Skeletal muscle cell (primary cell): Measurements from ENCODE around the gene BIVM.

Experiments used
- DNase-seq: peaks from one replicate; pipeline ENCODE4 v3.0.0-alpha.2; 2010; ENCODE audit warnings: low read depth
- H3K4me3 ChIP-seq: 2 replicates; pipeline ENCODE4 v1.5.1; 2011; ENCODE audit warnings: low read depth, mild to moderate bottlenecking, control low read depth, low read length, moderate library complexity

Gene BIVM, protein sequence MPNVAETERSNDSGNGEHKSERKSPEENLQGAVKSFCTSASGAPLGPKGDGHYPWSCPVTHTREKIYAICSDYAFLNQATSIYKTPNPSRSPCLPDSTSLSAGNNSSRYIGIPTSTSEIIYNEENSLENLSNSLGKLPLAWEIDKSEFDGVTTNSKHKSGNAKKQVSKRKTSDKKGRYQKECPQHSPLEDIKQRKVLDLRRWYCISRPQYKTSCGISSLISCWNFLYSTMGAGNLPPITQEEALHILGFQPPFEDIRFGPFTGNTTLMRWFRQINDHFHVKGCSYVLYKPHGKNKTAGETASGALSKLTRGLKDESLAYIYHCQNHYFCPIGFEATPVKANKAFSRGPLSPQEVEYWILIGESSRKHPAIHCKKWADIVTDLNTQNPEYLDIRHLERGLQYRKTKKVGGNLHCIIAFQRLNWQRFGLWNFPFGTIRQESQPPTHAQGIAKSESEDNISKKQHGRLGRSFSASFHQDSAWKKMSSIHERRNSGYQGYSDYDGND

DNA sequence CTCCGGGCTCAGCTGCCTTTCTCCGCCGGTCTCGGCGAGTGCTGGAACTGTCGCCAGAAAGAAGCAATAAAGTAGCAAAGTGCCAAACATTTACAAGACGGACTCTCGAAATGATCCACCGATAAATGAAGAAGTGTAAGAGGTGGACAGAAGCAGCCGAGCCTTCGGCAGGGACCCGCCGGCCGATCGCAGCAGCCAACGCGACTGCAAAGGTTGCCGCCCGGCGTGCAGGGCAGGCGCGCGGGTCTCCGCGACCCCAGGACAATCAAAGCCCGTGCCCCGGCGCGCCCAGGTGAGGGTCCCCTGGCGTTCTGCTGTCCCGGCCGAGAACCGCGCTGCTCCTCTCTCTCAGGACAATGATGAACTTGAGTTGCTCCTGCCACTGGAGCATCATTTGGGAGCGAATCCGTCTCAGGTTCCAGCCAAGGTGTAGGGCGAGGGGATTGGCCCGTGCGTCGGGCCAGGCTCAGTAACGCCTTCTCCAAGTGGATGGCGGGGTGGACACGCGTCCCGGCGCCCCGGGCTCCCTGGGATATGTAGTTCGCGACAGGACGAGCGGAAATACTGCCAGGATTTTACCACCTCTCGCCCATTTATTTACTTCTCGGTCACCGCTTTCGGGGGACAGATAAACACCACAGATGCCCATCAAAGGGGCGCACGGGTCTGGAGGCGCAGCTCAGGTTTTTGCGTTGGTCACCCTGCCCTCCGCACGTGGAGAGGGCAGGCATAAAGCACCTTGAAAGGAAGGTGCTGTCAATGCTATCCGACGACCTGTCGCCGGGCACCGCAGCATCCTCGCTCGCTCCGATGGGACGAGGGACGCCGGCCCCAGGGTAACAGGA is at the start of gene BIVM, which contains the start of gene POGLUT2:
Gene BIVM (plus strand): TSS at position 539 of the 845 bp plus-strand sequence. CDS start 8,149 bp downstream, outside the sequence.
Gene POGLUT2 (minus strand): TSS at position 396 of the 845 bp plus-strand sequence. CDS start 306 bp downstream, at position 90.
- peak; percentile 84 for DNase-seq
- peak within 1 kb of the TSS; percentile 89 for H3K4me3 ChIP-seq

- H3K4me3 ChIP-seq = no peak overlapping the region
- no peak for DNase-seq
Measured at GRCh38 chr13:102751886-102752285, 47.0 kb upstream of the BIVM start.

DNA sequence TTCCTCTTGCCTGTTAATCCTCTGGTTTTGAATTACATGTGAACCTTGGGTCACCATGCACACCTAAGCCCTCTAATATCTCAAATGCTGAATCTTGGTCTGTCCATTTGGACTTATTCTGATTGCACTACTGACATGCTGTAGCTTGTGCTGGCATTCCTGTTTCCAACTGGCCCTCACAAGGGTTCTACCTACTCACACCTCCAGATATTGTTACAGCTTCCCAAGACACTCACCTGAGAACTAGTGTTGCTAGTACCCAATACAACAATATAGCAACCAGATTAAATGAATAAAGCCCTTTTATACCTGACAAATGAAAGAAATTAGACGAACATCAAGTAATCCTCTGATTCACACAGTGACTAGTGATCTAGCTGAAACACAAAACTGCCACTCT is 41.9 kb upstream of the BIVM start:
- no peak for DNase-seq
- H3K4me3 ChIP-seq = no peak overlapping the region

- H3K4me3 ChIP-seq = no peak overlapping the region
- DNase-seq = no peak
Measured at GRCh38 chr13:102758842-102759241, 40.1 kb upstream of the BIVM start.

- no peak for DNase-seq
- H3K4me3 ChIP-seq = no peak overlapping the region
Measured at GRCh38 chr13:102761071-102761470, 37.8 kb upstream of the BIVM start.

GRCh38 chr13:102763741-102764140 is 35.2 kb upstream of the BIVM start:
- no peak for DNase-seq
- no peak overlapping the region for H3K4me3 ChIP-seq

DNA sequence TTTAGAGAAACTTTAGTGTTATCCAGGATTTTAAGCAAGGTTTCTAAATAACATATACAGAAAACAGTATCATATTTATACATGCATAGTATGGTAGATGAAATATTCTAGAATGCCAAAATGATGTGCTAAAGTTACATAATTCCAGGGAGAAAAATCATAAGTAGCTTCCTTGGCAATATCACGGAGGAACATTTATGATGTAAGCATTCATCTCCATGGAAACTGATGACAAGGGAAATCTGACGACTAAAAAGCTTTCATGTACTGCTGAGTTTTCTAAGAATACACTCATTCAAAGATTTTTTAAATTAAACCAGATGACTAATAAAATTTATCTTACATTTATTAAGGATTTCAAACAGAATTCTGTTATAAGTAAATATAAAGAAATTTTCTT is 30.0 kb upstream of the BIVM start:
- DNase-seq = no peak
- no peak overlapping the region for H3K4me3 ChIP-seq

DNA sequence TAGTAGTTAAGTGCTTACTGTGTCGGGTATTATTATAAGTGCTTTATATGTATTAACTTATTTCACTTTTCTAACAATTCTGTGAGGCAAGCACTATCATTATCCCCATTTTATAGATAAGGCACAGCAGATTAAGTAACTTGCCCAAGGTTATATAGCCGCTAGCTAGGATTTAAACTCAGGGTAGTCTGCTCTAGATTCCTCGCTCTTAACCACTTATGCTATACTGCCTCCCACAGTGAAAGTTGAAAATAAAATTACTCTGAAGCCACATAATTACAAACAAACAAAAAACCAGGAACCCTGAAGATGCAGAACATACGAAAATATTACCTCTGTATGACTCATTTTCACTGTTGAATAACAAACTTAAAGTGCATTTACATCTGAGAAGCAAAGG is 29.2 kb upstream of the BIVM start:
- H3K4me3 ChIP-seq = no peak overlapping the region
- no peak for DNase-seq

DNA sequence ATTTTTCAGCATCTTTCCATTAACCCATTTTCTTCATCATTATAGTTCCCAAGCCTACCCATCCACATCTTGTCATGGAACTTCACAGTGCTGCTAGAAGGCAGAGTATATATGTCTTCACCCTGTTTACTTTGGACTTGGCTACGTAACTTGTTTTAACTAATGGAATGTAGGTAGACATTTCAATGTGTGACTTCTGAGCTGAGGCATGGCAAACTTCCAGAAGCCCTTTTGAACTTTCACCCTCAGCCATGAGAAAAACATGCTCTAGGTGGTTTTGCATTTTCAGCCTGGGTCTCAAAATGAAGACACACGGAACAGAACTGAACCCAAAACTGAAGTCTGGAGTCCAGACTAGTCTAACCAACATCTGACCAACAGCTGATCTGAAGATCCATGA is 28.5 kb upstream of the BIVM start:
- no peak overlapping the region for H3K4me3 ChIP-seq
- no peak for DNase-seq

GRCh38 chr13:102771298-102772041 is 27.4 kb upstream of the BIVM start:
- H3K4me3 ChIP-seq = no peak overlapping the region
- DNase-seq = no peak

- no peak for DNase-seq
- no peak overlapping the region for H3K4me3 ChIP-seq
Measured at GRCh38 chr13:102772042-102772425, 26.9 kb upstream of the BIVM start.

GRCh38 chr13:102773441-102774213 is 25.3 kb upstream of the BIVM start, which contains the start of gene TEX30:
TSS of gene TEX30 (minus strand) at chr13:102773786. CDS start at chr13:102770026, 3,760 bp downstream.
- peak; percentile 49 for DNase-seq
- peak within 1 kb of the TSS; percentile 87 for H3K4me3 ChIP-seq

GRCh38 chr13:102774214-102774568 is 24.7 kb upstream of the BIVM start:
- H3K4me3 ChIP-seq = peak overlapping the region; percentile 87
- no peak for DNase-seq

DNA sequence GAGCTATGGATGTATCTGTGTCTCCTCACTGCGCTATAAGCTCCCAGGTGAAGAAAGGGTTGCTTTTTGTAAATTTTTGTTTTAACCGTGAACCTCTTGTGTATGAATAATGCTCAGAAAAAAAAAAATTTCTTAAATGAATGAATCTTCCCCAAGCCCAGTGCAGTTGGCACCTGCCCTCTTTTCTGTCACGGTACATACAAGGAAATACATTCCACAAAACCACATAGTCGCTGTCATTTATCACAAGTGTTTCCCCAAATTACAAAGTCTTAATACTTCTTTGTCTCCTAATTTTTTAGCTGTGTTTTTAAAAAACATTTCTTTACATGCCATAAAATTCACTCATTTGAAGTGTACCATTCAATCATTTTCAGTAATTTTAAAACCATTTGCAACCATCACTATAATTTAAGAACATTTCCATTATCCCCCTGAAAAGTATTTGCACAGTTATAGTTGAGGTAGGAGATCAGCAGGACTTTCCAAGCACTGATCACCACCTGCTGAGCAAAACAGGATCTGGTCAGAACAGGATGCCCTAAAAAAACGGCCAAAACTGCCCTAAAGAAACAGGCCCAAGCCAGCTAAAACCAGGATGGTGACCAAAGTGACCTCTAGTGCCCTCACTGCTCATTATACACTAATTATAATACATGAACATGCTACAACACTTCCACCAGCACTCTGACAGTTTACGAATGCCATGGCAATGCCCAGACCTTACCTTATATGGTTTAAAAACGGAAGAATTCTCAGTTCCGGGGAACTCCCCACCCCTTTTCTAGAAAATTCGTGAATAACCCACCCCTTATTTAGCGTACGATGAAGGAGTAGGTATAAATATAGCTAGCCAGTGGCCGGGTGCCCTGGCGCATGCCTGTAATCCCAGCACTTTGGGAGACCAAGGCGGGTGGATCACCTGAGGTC is 24.1 kb upstream of the BIVM start:
- DNase-seq = no peak
- no peak overlapping the region for H3K4me3 ChIP-seq

GRCh38 chr13:102776271-102776670 is 22.6 kb upstream of the BIVM start:
- no peak for DNase-seq
- no peak overlapping the region for H3K4me3 ChIP-seq

GRCh38 chr13:102777736-102778135 is 21.2 kb upstream of the BIVM start:
- no peak overlapping the region for H3K4me3 ChIP-seq
- no peak for DNase-seq

DNA sequence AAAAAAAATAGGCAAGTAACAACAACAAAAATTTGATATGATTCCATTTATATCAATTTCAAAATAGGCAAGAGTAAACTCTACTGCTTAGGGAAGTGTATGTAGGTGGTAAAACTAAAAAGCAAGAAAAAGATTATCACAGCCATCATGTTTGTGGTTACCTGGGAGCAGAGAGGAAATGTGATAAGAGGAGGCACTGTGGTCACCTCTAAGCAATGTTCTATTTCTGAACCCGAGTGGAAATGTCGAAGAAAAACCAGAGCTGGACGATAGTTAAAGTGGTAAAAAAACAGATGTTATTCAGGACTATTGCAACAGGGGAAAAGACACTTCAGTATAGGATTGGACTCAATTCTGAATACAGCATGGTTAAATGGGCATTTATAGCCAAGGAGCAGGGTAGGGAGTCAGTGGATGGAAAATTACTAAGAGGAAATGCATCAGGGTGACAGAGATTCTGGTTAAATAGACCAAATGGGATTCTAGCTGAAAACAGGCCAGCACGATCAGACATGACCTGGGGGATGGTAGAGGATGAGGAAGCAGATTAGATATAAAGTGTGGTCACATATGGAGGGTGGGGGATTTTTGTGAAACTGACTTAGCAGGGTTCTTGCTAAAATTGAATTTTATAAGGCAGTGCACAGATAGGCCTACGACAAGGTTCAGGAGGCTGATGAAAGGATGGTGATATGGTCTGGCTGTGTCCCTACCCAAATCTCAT is 19.3 kb upstream of the BIVM start:
- DNase-seq = no peak
- no peak overlapping the region for H3K4me3 ChIP-seq
